WERI-Rb-1 (cell line): ENCODE data around the gene LBHD2.

Experiments
- DNase-seq: peaks from one replicate; pipeline ENCODE4 v3.0.0-alpha.2; 2020
- H3K27ac ChIP-seq: fragments of 250-450 bp; sonication (Bioruptor Pico); 2 replicates; pipeline ENCODE4 v1.5.1; 2020; ENCODE audit warnings: mild to moderate bottlenecking, moderate library complexity
- H3K27me3 ChIP-seq: fragments of 250-450 bp; sonication (Bioruptor Pico); 2 replicates; pipeline ENCODE4 v1.5.1; 2021; ENCODE audit warnings: mild to moderate bottlenecking, low read depth, moderate library complexity; ENCODE audit not compliant: insufficient read depth, severe bottlenecking
- H3K36me3 ChIP-seq: fragments of 250-450 bp; sonication (Bioruptor Pico); 2 replicates; pipeline ENCODE4 v1.5.1; 2020; ENCODE audit warnings: mild to moderate bottlenecking, moderate library complexity
- H3K4me3 ChIP-seq: 2 replicates; pipeline ENCODE4 v1.5.1; 2011; ENCODE audit warnings: low read depth, mild to moderate bottlenecking, control low read depth, low read length
- H3K9me3 ChIP-seq: fragments of 250-450 bp; sonication (Bioruptor Pico); 2 replicates; pipeline ENCODE4 v1.5.1; 2021; ENCODE audit warnings: mild to moderate bottlenecking, moderate library complexity; ENCODE audit not compliant: severe bottlenecking
- CTCF ChIP-seq: IDR thresholded peaks from 2 replicates; pipeline ENCODE4 v1.5.1; 2011; ENCODE audit warnings: low read depth, mild to moderate bottlenecking, control low read depth, inconsistent platforms, low read length

LBHD2 gene

DNA sequence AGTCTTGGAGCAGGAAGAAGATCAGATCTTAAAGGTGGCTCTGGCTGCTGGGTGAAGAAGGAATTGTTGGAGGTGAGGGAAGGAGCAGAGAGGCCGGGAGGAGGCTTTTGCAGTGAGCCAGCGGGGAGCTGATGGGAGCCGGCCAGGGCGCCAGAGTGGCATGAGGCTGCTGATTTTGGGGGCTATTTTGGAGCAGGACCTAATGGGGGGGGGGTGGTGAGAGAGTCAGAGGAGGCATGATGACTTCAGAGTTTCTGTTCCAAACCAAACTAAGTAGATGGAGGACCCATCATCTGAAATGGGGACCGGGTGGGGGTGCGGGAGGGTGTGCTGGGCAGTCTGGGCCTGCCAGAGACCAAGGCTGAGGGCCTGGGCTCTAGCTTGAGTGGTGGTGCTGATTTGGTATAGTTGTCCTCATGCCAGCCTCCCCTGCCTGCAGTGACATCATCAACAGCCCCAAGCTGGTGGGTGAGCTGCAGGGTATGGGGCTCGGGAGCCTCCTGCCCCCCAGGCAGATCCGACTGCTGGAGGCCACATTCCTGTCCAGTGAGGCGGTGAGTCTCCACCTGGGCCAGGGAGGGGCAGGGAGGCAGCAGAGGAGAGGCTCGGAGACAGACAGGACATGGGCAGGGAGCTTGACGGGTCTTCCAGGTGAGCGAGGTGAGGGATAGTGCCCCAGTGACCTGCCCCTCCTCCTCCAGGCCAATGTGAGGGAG is 45.4 kb downstream of the LBHD2 start:
- H3K4me3 ChIP-seq = no peak overlapping the region
- H3K36me3 ChIP-seq = no peaks in the 10 kb centered on the region
- no peak for DNase-seq
- H3K9me3 ChIP-seq = no peaks in the 10 kb centered on the region
- TF ChIP-seq CTCF = no peak
- no peaks in the 10 kb centered on the region for H3K27me3 ChIP-seq
- no peak overlapping the region for H3K27ac ChIP-seq

GRCh38 chr14:103130017-103130764 is 46.2 kb downstream of the LBHD2 start:
- TF ChIP-seq CTCF = no peak
- Histone ChIP-seq H3K27me3 (no peaks in the 10 kb centered on the region), H3K4me3 (no peak overlapping the region), H3K36me3 (no peaks in the 10 kb centered on the region), H3K9me3 (no peaks in the 10 kb centered on the region), H3K27ac (no peak overlapping the region)
- no peak for DNase-seq

DNA sequence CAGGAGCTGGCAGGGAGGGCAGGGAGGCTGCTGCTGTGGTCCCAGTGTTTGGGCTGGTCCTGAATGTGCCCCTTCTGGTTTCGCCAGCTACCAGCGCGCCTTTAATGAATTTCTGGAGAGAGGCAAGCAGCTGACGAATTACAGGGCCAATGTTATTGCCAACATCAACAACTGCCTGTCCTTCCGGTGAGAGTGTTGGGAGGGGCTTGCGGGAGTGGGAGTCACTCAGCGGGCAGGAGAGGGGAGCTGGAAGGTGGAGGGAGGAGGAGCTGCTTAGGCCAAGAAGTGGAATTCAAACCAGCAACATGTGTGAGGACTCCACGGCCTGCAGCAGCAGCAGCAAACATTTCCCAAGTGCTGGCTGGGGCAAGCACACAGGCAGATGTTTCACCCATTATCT is 47.0 kb downstream of the LBHD2 start:
- no peak overlapping the region for H3K4me3 ChIP-seq
- H3K27ac ChIP-seq = no peak overlapping the region
- H3K36me3 ChIP-seq = no peaks in the 10 kb centered on the region
- DNase-seq = no peak
- no peaks in the 10 kb centered on the region for H3K9me3 ChIP-seq
- TF ChIP-seq CTCF = no peak
- H3K27me3 ChIP-seq = no peaks in the 10 kb centered on the region

DNA sequence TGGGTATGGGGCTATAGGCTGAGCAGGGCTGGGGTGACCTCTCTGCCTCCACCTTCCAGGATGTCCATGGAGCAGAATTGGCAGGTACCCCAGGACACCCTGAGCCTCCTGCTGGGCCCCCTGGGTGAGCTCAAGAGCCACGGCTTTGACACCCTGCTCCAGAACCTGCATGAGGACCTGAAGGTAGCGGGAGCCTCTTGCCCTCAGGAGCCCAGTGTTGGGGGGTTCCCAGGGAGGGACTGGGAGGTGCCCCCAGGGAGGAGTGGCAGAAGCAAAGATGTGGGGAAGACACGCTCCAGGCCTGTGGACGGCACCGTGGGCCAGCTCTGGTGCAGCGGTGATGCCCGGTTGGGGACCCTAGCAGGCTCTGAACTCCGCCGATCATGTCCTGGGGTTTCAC is 47.6 kb downstream of the LBHD2 start:
- Histone ChIP-seq H3K27me3 (no peaks in the 10 kb centered on the region), H3K36me3 (no peaks in the 10 kb centered on the region), H3K27ac (no peak overlapping the region), H3K4me3 (no peak overlapping the region), H3K9me3 (no peaks in the 10 kb centered on the region)
- TF ChIP-seq CTCF = no peak
- no peak for DNase-seq

DNA sequence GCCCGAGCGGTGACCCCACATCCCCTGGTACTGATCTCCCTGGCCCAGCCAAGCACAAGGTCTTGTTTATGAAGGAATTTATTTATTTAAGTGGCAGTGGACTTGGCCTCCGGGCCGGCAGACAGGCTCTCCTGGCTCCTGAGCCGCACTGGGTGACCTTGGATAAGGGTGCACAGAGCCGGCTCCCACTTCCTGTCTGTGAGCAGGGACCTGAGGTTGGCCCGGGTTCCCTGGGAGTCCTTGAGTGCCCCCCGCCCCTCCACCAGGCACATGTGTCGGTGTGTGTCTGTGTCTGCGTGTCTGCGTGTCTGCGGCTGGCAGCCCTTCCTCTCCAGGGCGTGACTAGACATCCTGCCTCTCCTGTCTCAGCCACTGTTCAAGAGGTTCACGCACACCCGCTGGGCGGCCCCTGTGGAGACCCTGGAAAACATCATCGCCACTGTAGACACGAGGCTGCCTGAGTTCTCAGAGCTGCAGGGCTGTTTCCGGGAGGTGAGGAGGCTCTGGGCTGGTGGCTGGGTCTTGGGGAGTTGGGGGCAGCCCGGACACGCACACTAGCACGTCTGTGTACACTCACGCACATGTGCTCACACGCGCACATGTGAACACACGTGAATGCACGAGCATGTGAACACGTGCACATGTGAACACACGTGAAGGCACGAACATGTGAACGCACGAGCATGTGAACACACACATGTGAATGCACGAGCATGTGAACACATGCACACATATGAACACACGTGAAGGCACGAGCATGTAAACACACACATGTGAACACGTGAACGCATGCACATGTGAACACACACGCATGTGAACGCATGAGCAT is 48.6 kb downstream of the LBHD2 start:
- TF ChIP-seq CTCF = no peak
- H3K9me3 ChIP-seq = no peaks in the 10 kb centered on the region
- no peaks in the 10 kb centered on the region for H3K27me3 ChIP-seq
- no peak for DNase-seq
- no peak overlapping the region; the same call in 1 of the 2 replicates for H3K27ac ChIP-seq
- no peaks in the 10 kb centered on the region for H3K36me3 ChIP-seq
- H3K4me3 ChIP-seq = no peak overlapping the region
